Measurements from ENCODE around the gene GAS2L1.

GAS2L1 gene

GRCh38 chr22:29311464-29312217 is 5.2 kb downstream of the GAS2L1 start:
- peaks cover 15 to 80% of the 10 kb centered on the region in 2 donors for H3K4me1 ChIP-seq (ENCODE audit: control insufficient read depth in 1 of 2, insufficient read depth in 2 of 2, low read length in 2 of 2)
- H3K27me3 ChIP-seq (ENCODE audit: low read depth, low read length) = peaks cover 20% of the 10 kb centered on the region
- H3K4me3 ChIP-seq (ENCODE audit: low read depth in 1 of 2, low read length in 2 of 2) = peak overlapping the region in 1 of 2 donors; percentile 15
- no peak overlapping the region for H3K27ac ChIP-seq (ENCODE audit: low read length)
- no peaks in the 10 kb centered on the region for H3K36me3 ChIP-seq (ENCODE audit: control insufficient read depth in 1 of 2, insufficient read depth in 2 of 2, low read length in 2 of 2)
- H3K9me3 ChIP-seq (ENCODE audit: control insufficient read depth in 1 of 2, low read length in 2 of 2) = no peaks in the 10 kb centered on the region

GRCh38 chr22:29312218-29313125 is 6.0 kb downstream of the GAS2L1 start:
- Histone ChIP-seq H3K9me3 (ENCODE audit: control insufficient read depth in 1 of 2, low read length in 2 of 2) (no peaks in the 10 kb centered on the region), H3K4me1 (ENCODE audit: control insufficient read depth in 1 of 2, insufficient read depth in 2 of 2, low read length in 2 of 2) (peaks cover 15 to 78% of the 10 kb centered on the region in 2 donors), H3K27ac (ENCODE audit: low read length) (no peak overlapping the region), H3K27me3 (ENCODE audit: low read depth, low read length) (peaks cover 20% of the 10 kb centered on the region), H3K36me3 (ENCODE audit: control insufficient read depth in 1 of 2, insufficient read depth in 2 of 2, low read length in 2 of 2) (no peaks in the 10 kb centered on the region), H3K4me3 (ENCODE audit: low read depth in 1 of 2, low read length in 2 of 2) (peak overlapping the region in 1 of 2 donors; percentile 15)

- Histone ChIP-seq H3K36me3 (ENCODE audit: control insufficient read depth in 1 of 2, insufficient read depth in 2 of 2, low read length in 2 of 2) (no peaks in the 10 kb centered on the region), H3K27ac (ENCODE audit: low read length) (no peak overlapping the region), H3K4me3 (ENCODE audit: low read depth in 1 of 2, low read length in 2 of 2) (no peak overlapping the region), H3K9me3 (ENCODE audit: control insufficient read depth in 1 of 2, low read length in 2 of 2) (no peaks in the 10 kb centered on the region), H3K4me1 (ENCODE audit: control insufficient read depth in 1 of 2, insufficient read depth in 2 of 2, low read length in 2 of 2) (peaks cover 15 to 71% of the 10 kb centered on the region in 2 donors), H3K27me3 (ENCODE audit: low read depth, low read length) (peaks cover 20% of the 10 kb centered on the region)
Measured at GRCh38 chr22:29313126-29313575, 6.7 kb downstream of the GAS2L1 start.

- Histone ChIP-seq H3K27me3 (ENCODE audit: low read depth, low read length) (peaks cover 20% of the 10 kb centered on the region), H3K9me3 (ENCODE audit: control insufficient read depth in 1 of 2, low read length in 2 of 2) (no peaks in the 10 kb centered on the region), H3K27ac (ENCODE audit: low read length) (no peak overlapping the region), H3K4me1 (ENCODE audit: control insufficient read depth in 1 of 2, insufficient read depth in 2 of 2, low read length in 2 of 2) (peaks cover 15 to 64% of the 10 kb centered on the region in 2 donors), H3K4me3 (ENCODE audit: low read depth in 1 of 2, low read length in 2 of 2) (peak overlapping the region; percentile 27 to 54), H3K36me3 (ENCODE audit: control insufficient read depth in 1 of 2, insufficient read depth in 2 of 2, low read length in 2 of 2) (no peaks in the 10 kb centered on the region)
Measured at GRCh38 chr22:29313576-29314466, 7.4 kb downstream of the GAS2L1 start.

GRCh38 chr22:29314537-29315285 is 8.3 kb downstream of the GAS2L1 start:
- Histone ChIP-seq H3K36me3 (ENCODE audit: control insufficient read depth in 1 of 2, insufficient read depth in 2 of 2, low read length in 2 of 2) (no peaks in the 10 kb centered on the region), H3K4me3 (ENCODE audit: low read depth in 1 of 2, low read length in 2 of 2) (peak overlapping the region; percentile 27 to 54), H3K9me3 (ENCODE audit: control insufficient read depth in 1 of 2, low read length in 2 of 2) (no peaks in the 10 kb centered on the region), H3K27me3 (ENCODE audit: low read depth, low read length) (peaks cover 20% of the 10 kb centered on the region), H3K27ac (ENCODE audit: low read length) (no peak overlapping the region), H3K4me1 (ENCODE audit: control insufficient read depth in 1 of 2, insufficient read depth in 2 of 2, low read length in 2 of 2) (peaks cover 6 to 55% of the 10 kb centered on the region in 2 donors)

- H3K36me3 ChIP-seq (ENCODE audit: control insufficient read depth in 1 of 2, insufficient read depth in 2 of 2, low read length in 2 of 2) = no peaks in the 10 kb centered on the region
- H3K27me3 ChIP-seq (ENCODE audit: low read depth, low read length) = peaks cover 20% of the 10 kb centered on the region
- peak within 1 kb of the TSS; percentile 27 to 54 for H3K4me3 ChIP-seq (ENCODE audit: low read depth in 1 of 2, low read length in 2 of 2)
- no peaks in the 10 kb centered on the region for H3K9me3 ChIP-seq (ENCODE audit: control insufficient read depth in 1 of 2, low read length in 2 of 2)
- H3K27ac ChIP-seq (ENCODE audit: low read length) = no peak within 1 kb of the TSS
- peaks cover 3 to 49% of the 10 kb centered on the region in 2 donors for H3K4me1 ChIP-seq (ENCODE audit: control insufficient read depth in 1 of 2, insufficient read depth in 2 of 2, low read length in 2 of 2)
Measured at GRCh38 chr22:29315286-29316140, 9.1 kb downstream of the GAS2L1 start, which contains the start of gene RASL10A. TSS of gene RASL10A (minus strand) at chr22:29315697. CDS start at chr22:29315246, 451 bp downstream.

GRCh38 chr22:29316141-29316828 is 9.8 kb downstream of the GAS2L1 start:
- Histone ChIP-seq H3K4me1 (ENCODE audit: control insufficient read depth in 1 of 2, insufficient read depth in 2 of 2, low read length in 2 of 2) (peaks cover under 1 to 42% of the 10 kb centered on the region in 2 donors), H3K36me3 (ENCODE audit: control insufficient read depth in 1 of 2, insufficient read depth in 2 of 2, low read length in 2 of 2) (no peaks in the 10 kb centered on the region), H3K27ac (ENCODE audit: low read length) (no peak overlapping the region), H3K27me3 (ENCODE audit: low read depth, low read length) (peaks cover 20% of the 10 kb centered on the region), H3K4me3 (ENCODE audit: low read depth in 1 of 2, low read length in 2 of 2) (peak overlapping the region in 1 of 2 donors; percentile 54), H3K9me3 (ENCODE audit: control insufficient read depth in 1 of 2, low read length in 2 of 2) (no peaks in the 10 kb centered on the region)

- no peaks in the 10 kb centered on the region for H3K36me3 ChIP-seq (ENCODE audit: control insufficient read depth in 1 of 2, insufficient read depth in 2 of 2, low read length in 2 of 2)
- peaks cover 20% of the 10 kb centered on the region for H3K27me3 ChIP-seq (ENCODE audit: low read depth, low read length)
- peaks cover 0 to 26% of the 10 kb centered on the region in 2 donors for H3K4me1 ChIP-seq (ENCODE audit: control insufficient read depth in 1 of 2, insufficient read depth in 2 of 2, low read length in 2 of 2)
- no peak overlapping the region for H3K4me3 ChIP-seq (ENCODE audit: low read depth in 1 of 2, low read length in 2 of 2)
- H3K27ac ChIP-seq (ENCODE audit: low read length) = no peak overlapping the region
- H3K9me3 ChIP-seq (ENCODE audit: control insufficient read depth in 1 of 2, low read length in 2 of 2) = no peaks in the 10 kb centered on the region
Measured at GRCh38 chr22:29317827-29318454, 11.5 kb downstream of the GAS2L1 start.

- no peaks in the 10 kb centered on the region for H3K36me3 ChIP-seq (ENCODE audit: control insufficient read depth in 1 of 2, insufficient read depth in 2 of 2, low read length in 2 of 2)
- no peak overlapping the region for H3K4me3 ChIP-seq (ENCODE audit: low read depth in 1 of 2, low read length in 2 of 2)
- peaks cover 13% of the 10 kb centered on the region for H3K27me3 ChIP-seq (ENCODE audit: low read depth, low read length)
- H3K27ac ChIP-seq (ENCODE audit: low read length) = no peak overlapping the region
- peaks cover 0 to 15% of the 10 kb centered on the region in 2 donors for H3K4me1 ChIP-seq (ENCODE audit: control insufficient read depth in 1 of 2, insufficient read depth in 2 of 2, low read length in 2 of 2)
- H3K9me3 ChIP-seq (ENCODE audit: control insufficient read depth in 1 of 2, low read length in 2 of 2) = no peaks in the 10 kb centered on the region
Measured at GRCh38 chr22:29319072-29319471, 12.6 kb downstream of the GAS2L1 start.

Data from muscle layer of duodenum (tissue), 2 donors.